Naive thymus-derived CD4-positive, alpha-beta T cell (primary cell): ENCODE results near the gene VWCE. TPM values are rescaled to one million over a fixed set of nuclear protein-coding genes. Genes with fewer than 3 reads are reported as not detected.
"Not testable (repeated sequence)": the region's sequence is repeated elsewhere in the genome, so short reads cannot be mapped to it uniquely, and the experiment has no call there.

Experiments
- ATAC-seq: fragments of 150-1000 bp; cut with Tn5 transposase; 2 replicates; pipeline ENCODE4 v1.10.0; 2021; ENCODE audit warnings: mild to moderate bottlenecking, moderate library complexity
- CTCF ChIA-PET: fragments of 350-600 bp; sonication (Branson Sonifier 250); formaldehyde crosslinking; loops from one replicate; lab custom pipeline; 2021; ENCODE audit warnings: antibody characterized with exemption; lab: Charles Lee
- POLR2A ChIA-PET: fragments of 350-600 bp; sonication (Branson Sonifier 250); formaldehyde crosslinking; loops from one replicate; lab custom pipeline; 2021; ENCODE audit warnings: antibody characterized with exemption, inconsistent platforms; lab: Charles Lee
- DNase-seq, 9 donors: peaks; one replicate each; pipeline versions ENCODE4 v3.0.0 to v3.0.0-alpha.2; 2020 to 2022; ENCODE audit warnings: mixed read lengths in 1 of 9
- H3K27ac ChIP-seq: one replicate; pipeline ENCODE4 v1.7.0; 2013; ENCODE audit warnings: mild to moderate bottlenecking, low read depth, low read length, moderate library complexity
- H3K27me3 ChIP-seq, 2 donors: one replicate each; pipeline ENCODE4 v1.7.0; 2013; ENCODE audit warnings: low read length in 2 of 2, mild to moderate bottlenecking in 2 of 2, moderate library complexity in 2 of 2; ENCODE audit not compliant: control insufficient read depth in 2 of 2, insufficient read depth in 2 of 2
- H3K36me3 ChIP-seq, 3 experiments: 1 replicate in 2 of 3; 2 replicates in 1 of 3; pipeline ENCODE4 v1.7.0; 2013; ENCODE audit warnings: low read length in 3 of 3, mild to moderate bottlenecking in 3 of 3, moderate library complexity in 1 of 3; ENCODE audit not compliant: insufficient read depth in 3 of 3, control insufficient read depth in 2 of 3
- H3K4me1 ChIP-seq, 2 donors: one replicate each; pipeline ENCODE4 v1.7.0; 2013; ENCODE audit warnings: low read length in 2 of 2, mild to moderate bottlenecking in 2 of 2, moderate library complexity in 1 of 2; ENCODE audit not compliant: control insufficient read depth in 2 of 2, insufficient read depth in 2 of 2
- H3K4me3 ChIP-seq: 2 replicates; pipeline ENCODE4 v1.7.0; 2013; ENCODE audit warnings: mild to moderate bottlenecking, low read length
- H3K9me3 ChIP-seq, 3 experiments: 1 replicate in 2 of 3; 2 replicates in 1 of 3; pipeline ENCODE4 v1.7.0; 2013; ENCODE audit warnings: low read length in 3 of 3; ENCODE audit not compliant: control insufficient read depth in 2 of 3
- H3K27ac Mint-ChIP-seq, 9 donors: one replicate each; pipeline ENCODE4 v1.8.0; 2020 to 2022; ENCODE audit warnings: mixed read lengths in 9 of 9, mild to moderate bottlenecking in 8 of 9, moderate library complexity in 5 of 9, inconsistent platforms in 2 of 9
- H3K27me3 Mint-ChIP-seq, 5 donors: one replicate each; pipeline ENCODE4 v1.8.0; 2021 to 2022; ENCODE audit warnings: mixed read lengths in 5 of 5, mild to moderate bottlenecking in 1 of 5
- H3K36me3 Mint-ChIP-seq, 5 donors: one replicate each; pipeline ENCODE4 v1.8.0; 2020 to 2022; ENCODE audit warnings: mixed read lengths in 5 of 5, mild to moderate bottlenecking in 3 of 5, inconsistent platforms in 1 of 5
- H3K4me1 Mint-ChIP-seq, 7 donors: one replicate each; pipeline ENCODE4 v1.8.0; 2020 to 2022; ENCODE audit warnings: mixed read lengths in 7 of 7, mild to moderate bottlenecking in 3 of 7, inconsistent platforms in 1 of 7
- H3K4me3 Mint-ChIP-seq, 10 donors: one replicate each; pipeline ENCODE4 v1.8.0; 2020 to 2022; ENCODE audit warnings: mild to moderate bottlenecking in 10 of 10, mixed read lengths in 10 of 10, moderate library complexity in 6 of 10, inconsistent platforms in 2 of 10
- H3K9me3 Mint-ChIP-seq, 11 donors: one replicate each; pipeline ENCODE4 v1.8.0; 2020 to 2022; ENCODE audit warnings: mixed read lengths in 11 of 11, mild to moderate bottlenecking in 4 of 11, inconsistent platforms in 1 of 11, moderate library complexity in 1 of 11
- intact Hi-C, 2 donors: fragments of 100-400 bp; cut with micrococcal nuclease; formaldehyde crosslinking; loops; one replicate each; pipeline ENCODE4 v1.15.1; 2023
- polyA plus RNA-seq, 2 donors: library from polyadenylated mRNA; unstranded; fragments of 300-500 nt; fragmentation: Illumina TruSeq; gene quantifications; one replicate each; pipeline ENCODE4 v1.2.3, GENCODE V29; 2021
- total RNA-seq, 6 experiments: library from RNA in 5 of 6; stranded (reverse) in 5 of 6; gene quantifications; 1 replicate in 5 of 6; 2 replicates in 1 of 6; pipeline ENCODE4 v1.2.3 and lab custom pipeline; 2021 to 2026

Gene VWCE
- total and polyA plus RNA-seq, 7 experiments from 2014 or later = 0.16 to 3.8 (median 0.49) TPM; not detected in 2

DNA sequence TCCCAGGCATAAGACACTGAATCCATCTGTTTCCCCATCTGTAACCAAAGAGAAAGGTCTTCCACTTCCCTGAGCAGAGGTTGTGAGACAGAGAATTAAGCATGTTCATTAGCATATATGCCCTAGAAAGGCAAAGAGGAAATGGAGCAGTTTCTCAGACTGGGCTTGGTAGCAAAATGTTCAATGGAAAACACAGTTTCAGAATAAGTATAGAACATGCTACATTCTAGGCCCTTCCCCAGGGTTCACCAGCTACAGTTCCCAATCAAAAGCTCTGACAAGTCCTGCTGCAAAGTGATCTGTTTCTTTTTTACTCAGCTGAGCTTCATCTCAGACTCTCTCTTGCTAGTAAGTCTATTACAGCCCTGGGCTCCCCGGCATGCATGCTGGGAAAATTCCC is 42.8 kb downstream of the VWCE start:
- H3K4me3 Mint-ChIP-seq, H3K4me3 ChIP-seq, H3K27me3 Mint-ChIP-seq, ATAC-seq, H3K27ac ChIP-seq, H3K27me3 ChIP-seq, H3K4me1 Mint-ChIP-seq, H3K9me3 Mint-ChIP-seq, H3K36me3 Mint-ChIP-seq, H3K9me3 ChIP-seq, CTCF ChIA-PET, H3K36me3 ChIP-seq, intact Hi-C loops, POLR2A ChIA-PET, H3K4me1 ChIP-seq, DNase-seq: not testable (repeated sequence)
- H3K27ac Mint-ChIP-seq = peak overlapping the region in 1 of 9 donors; percentile 3

DNA sequence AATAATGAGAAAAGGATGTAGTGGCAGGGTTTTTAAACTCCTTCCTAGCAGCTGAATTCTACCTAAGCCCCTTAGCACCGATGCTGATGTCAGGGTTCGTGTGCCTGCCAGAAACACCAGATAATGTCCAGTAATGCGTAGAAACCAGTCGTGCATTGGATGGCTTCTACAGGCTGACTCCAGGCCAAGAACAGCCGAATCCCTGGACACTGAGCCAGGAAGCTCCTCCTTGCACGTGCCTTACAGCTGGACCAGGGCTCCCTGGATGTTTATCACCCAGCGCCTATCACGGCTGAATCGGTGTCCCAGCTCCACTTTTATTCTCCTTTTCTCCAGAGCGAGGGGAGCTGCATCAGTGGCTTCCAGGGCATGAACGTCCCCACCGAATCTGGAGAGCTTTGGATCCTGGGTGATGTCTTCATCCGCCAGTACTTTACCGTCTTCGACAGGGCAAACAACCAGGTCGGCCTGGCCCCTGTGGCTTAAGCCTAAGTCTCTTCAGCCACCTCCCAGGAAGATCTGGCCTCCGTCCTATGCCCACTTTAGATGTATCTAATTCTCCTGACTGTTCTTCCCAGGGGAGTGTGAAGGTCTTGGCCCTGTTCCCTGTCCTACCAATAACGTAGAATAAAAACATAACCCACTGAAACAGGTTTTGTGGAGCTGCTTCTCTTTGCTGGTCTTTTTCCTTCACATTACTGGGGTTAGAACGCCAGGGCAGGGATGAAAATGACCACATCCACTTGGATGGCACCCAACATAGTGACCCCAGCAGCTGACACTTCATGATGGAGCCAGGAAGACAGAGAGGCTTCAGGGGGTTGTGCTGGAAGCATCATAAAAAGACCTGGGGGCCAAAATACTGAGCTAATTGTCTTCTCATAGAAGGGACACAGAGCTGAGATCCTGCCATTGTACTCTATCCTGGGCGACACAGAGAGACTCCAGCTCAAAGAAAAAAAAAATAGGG is 44.0 kb downstream of the VWCE start:
- H3K36me3 ChIP-seq, H3K27me3 ChIP-seq, ATAC-seq, H3K4me3 ChIP-seq, DNase-seq, POLR2A ChIA-PET, intact Hi-C loops, H3K4me1 ChIP-seq, H3K27ac Mint-ChIP-seq, H3K9me3 Mint-ChIP-seq, H3K4me1 Mint-ChIP-seq, H3K27ac ChIP-seq, H3K36me3 Mint-ChIP-seq, H3K4me3 Mint-ChIP-seq, H3K9me3 ChIP-seq, H3K27me3 Mint-ChIP-seq: not testable (repeated sequence)
- CTCF ChIA-PET = interaction anchor here (0.7 kb wide), 1 partner anchor 10 kb away, joined by 3 read pairs; no protein-coding TSS in a partner anchor

- H3K4me3 Mint-ChIP-seq, POLR2A ChIA-PET, H3K27me3 ChIP-seq, H3K9me3 ChIP-seq, H3K4me3 ChIP-seq, H3K36me3 ChIP-seq, intact Hi-C loops, H3K4me1 Mint-ChIP-seq, H3K9me3 Mint-ChIP-seq, H3K36me3 Mint-ChIP-seq, H3K4me1 ChIP-seq, H3K27ac ChIP-seq, DNase-seq, H3K27me3 Mint-ChIP-seq, H3K27ac Mint-ChIP-seq, ATAC-seq: not testable (repeated sequence)
- CTCF ChIA-PET = interaction anchor here (0.6 kb wide), 1 partner anchor 115 kb away, joined by 3 read pairs; no protein-coding TSS in a partner anchor
Measured at GRCh38 chr11:61249201-61249600, 45.9 kb downstream of the VWCE start.

- H3K27me3 Mint-ChIP-seq, H3K4me3 Mint-ChIP-seq, H3K4me1 Mint-ChIP-seq, H3K27ac ChIP-seq, H3K27me3 ChIP-seq, intact Hi-C loops, CTCF ChIA-PET, ATAC-seq, H3K36me3 Mint-ChIP-seq, H3K4me3 ChIP-seq, H3K9me3 ChIP-seq, H3K9me3 Mint-ChIP-seq, H3K27ac Mint-ChIP-seq, DNase-seq, H3K36me3 ChIP-seq, H3K4me1 ChIP-seq, POLR2A ChIA-PET: not testable (repeated sequence)
Measured at GRCh38 chr11:61248071-61248470, 47.0 kb downstream of the VWCE start.

GRCh38 chr11:61245284-61245964 is 49.7 kb downstream of the VWCE start:
- intact Hi-C loops, H3K27ac Mint-ChIP-seq, H3K9me3 ChIP-seq, POLR2A ChIA-PET, H3K36me3 Mint-ChIP-seq, H3K27me3 Mint-ChIP-seq, ATAC-seq, H3K27ac ChIP-seq, H3K4me1 ChIP-seq, H3K27me3 ChIP-seq, H3K4me3 ChIP-seq, H3K4me3 Mint-ChIP-seq, H3K9me3 Mint-ChIP-seq, CTCF ChIA-PET, DNase-seq, H3K36me3 ChIP-seq, H3K4me1 Mint-ChIP-seq: not testable (repeated sequence)

DNA sequence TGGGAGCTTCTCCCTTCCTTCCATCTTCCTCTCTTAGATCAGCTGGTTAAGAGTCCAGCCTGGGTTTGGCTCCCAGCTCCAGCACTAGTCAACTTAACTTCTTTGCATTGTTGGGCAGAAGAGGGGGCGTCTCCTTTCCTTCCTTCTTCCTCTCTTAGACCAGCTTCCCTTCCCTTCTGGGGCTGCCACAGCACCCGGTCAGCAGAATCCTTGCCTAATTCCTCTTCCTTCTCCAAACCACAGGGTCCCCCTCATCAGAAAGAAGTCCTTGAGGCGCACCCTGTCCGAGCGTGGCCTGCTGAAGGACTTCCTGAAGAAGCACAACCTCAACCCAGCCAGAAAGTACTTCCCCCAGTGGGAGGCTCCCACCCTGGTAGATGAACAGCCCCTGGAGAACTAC is 53.6 kb downstream of the VWCE start:
- POLR2A ChIA-PET, H3K4me3 ChIP-seq, H3K9me3 ChIP-seq, CTCF ChIA-PET, H3K27ac Mint-ChIP-seq, intact Hi-C loops, H3K27ac ChIP-seq, H3K36me3 ChIP-seq, H3K4me1 Mint-ChIP-seq, DNase-seq, H3K27me3 Mint-ChIP-seq, H3K9me3 Mint-ChIP-seq, H3K36me3 Mint-ChIP-seq, H3K4me3 Mint-ChIP-seq, H3K27me3 ChIP-seq, H3K4me1 ChIP-seq: not testable (repeated sequence)
- ATAC-seq = peak; percentile 57
